Astrocyte (in vitro differentiated cells and primary cell): ENCODE data around the gene CDRT15. TPM values are rescaled to one million over a fixed set of nuclear protein-coding genes. Genes with fewer than 3 reads are reported as not detected.

Experiments used
- DNase-seq: peaks from one replicate; pipeline ENCODE4 v3.0.0-alpha.2; 2010; ENCODE audit warnings: low read depth
- FAIRE-seq: peaks from 2 replicates; lab custom pipeline; 2011; peaks lifted over from hg19 to GRCh38; lab: Jason Lieb, UNC
- H2AFZ ChIP-seq: 2 replicates; pipeline ENCODE4 v1.6.0; 2012; ENCODE audit warnings: low read depth, low read length, inconsistent platforms
- H3K27ac ChIP-seq: 2 replicates; pipeline ENCODE4 v1.5.1; 2011; ENCODE audit warnings: low read depth, low read length, inconsistent platforms
- H3K27me3 ChIP-seq: 2 replicates; pipeline ENCODE4 v1.6.0; 2011; ENCODE audit warnings: low read length, inconsistent platforms; ENCODE audit not compliant: insufficient read depth
- H3K36me3 ChIP-seq: 2 replicates; pipeline ENCODE4 v1.5.1; 2011; ENCODE audit warnings: low read length, inconsistent platforms; ENCODE audit not compliant: insufficient read depth
- H3K4me1 ChIP-seq: 2 replicates; pipeline ENCODE4 v1.5.1; 2011; ENCODE audit warnings: low read length, inconsistent platforms; ENCODE audit not compliant: insufficient read depth
- H3K4me2 ChIP-seq: 2 replicates; pipeline ENCODE4 v1.6.0; 2012; ENCODE audit warnings: low read length, inconsistent platforms
- H3K4me3 ChIP-seq: 2 replicates; pipeline ENCODE4 v1.5.1; 2011; ENCODE audit warnings: low read depth, mild to moderate bottlenecking, low read length, inconsistent platforms; ENCODE audit not compliant: insufficient read depth
- H3K79me2 ChIP-seq: 2 replicates; pipeline ENCODE4 v1.6.0; 2012; ENCODE audit warnings: mild to moderate bottlenecking, low read length, inconsistent platforms; ENCODE audit not compliant: insufficient read depth
- H3K9ac ChIP-seq: 2 replicates; pipeline ENCODE4 v1.6.0; 2012; ENCODE audit warnings: mild to moderate bottlenecking, low read length, inconsistent platforms
- H3K9me3 ChIP-seq: 2 replicates; pipeline ENCODE4 v1.5.1; 2012; ENCODE audit warnings: low read depth, mild to moderate bottlenecking, low read length, inconsistent platforms; ENCODE audit not compliant: insufficient read depth
- H4K20me1 ChIP-seq: 2 replicates; pipeline ENCODE4 v1.6.0; 2012; ENCODE audit warnings: low read length, inconsistent platforms; ENCODE audit not compliant: insufficient read depth
- H3K27ac Mint-ChIP-seq: one replicate; pipeline ENCODE4 v1.8.0; 2021; ENCODE audit warnings: mild to moderate bottlenecking, mixed read lengths; ENCODE audit not compliant: unreplicated experiment
- H3K27me3 Mint-ChIP-seq: one replicate; pipeline ENCODE4 v1.8.0; 2021; ENCODE audit warnings: low read depth, mixed read lengths; ENCODE audit not compliant: unreplicated experiment
- H3K36me3 Mint-ChIP-seq: one replicate; pipeline ENCODE4 v1.8.0; 2021; ENCODE audit warnings: low read depth, mixed read lengths; ENCODE audit not compliant: unreplicated experiment
- H3K4me1 Mint-ChIP-seq: one replicate; pipeline ENCODE4 v1.8.0; 2021; ENCODE audit warnings: low read depth, mixed read lengths; ENCODE audit not compliant: unreplicated experiment
- H3K4me3 Mint-ChIP-seq: one replicate; pipeline ENCODE4 v1.8.0; 2021; ENCODE audit warnings: mild to moderate bottlenecking, moderate library complexity, mixed read lengths; ENCODE audit not compliant: unreplicated experiment
- H3K9me3 Mint-ChIP-seq: one replicate; pipeline ENCODE4 v1.8.0; 2021; ENCODE audit warnings: mild to moderate bottlenecking, mixed read lengths; ENCODE audit not compliant: unreplicated experiment
- CTCF ChIP-seq: IDR thresholded peaks from 2 replicates; pipeline ENCODE4 v1.5.1; 2011; ENCODE audit warnings: low read depth, mild to moderate bottlenecking, inconsistent platforms, low read length, moderate library complexity; ENCODE audit not compliant: insufficient read depth
- EZH2 ChIP-seq: IDR thresholded peaks from 2 replicates; pipeline ENCODE4 v1.6.1; 2012; ENCODE audit warnings: mild to moderate bottlenecking, low read length, inconsistent platforms; ENCODE audit not compliant: insufficient read depth
- total RNA-seq: library from RNA; stranded (reverse); gene quantifications from 2 replicates; pipeline ENCODE4 v1.2.1, GENCODE V29; 2021

Gene CDRT15
- total RNA-seq, 1 donor from 2014 or later: not detected

GRCh38 chr17:14205992-14206461, 30.6 kb downstream of the CDRT15 start:
- no peak for DNase-seq
- peaks cover 3% of the 10 kb centered on the region for H3K9me3 Mint-ChIP-seq
- H3K36me3 Mint-ChIP-seq: peaks cover 24% of the 10 kb centered on the region
- no peaks in the 10 kb centered on the region for H3K79me2 ChIP-seq
- H3K27me3 Mint-ChIP-seq: no peaks in the 10 kb centered on the region
- no peaks in the 10 kb centered on the region for H3K9me3 ChIP-seq
- peaks cover 5% of the 10 kb centered on the region for H3K4me1 Mint-ChIP-seq
- no peak for TF ChIP-seq EZH2
- TF ChIP-seq CTCF: no peak
- H3K4me2 ChIP-seq: no peak overlapping the region
- H3K36me3 ChIP-seq: peaks cover 4% of the 10 kb centered on the region
- H4K20me1 ChIP-seq: peaks cover 9% of the 10 kb centered on the region
- FAIRE-seq: no peak
- H3K27me3 ChIP-seq: no peaks in the 10 kb centered on the region
- H3K27ac Mint-ChIP-seq: no peak overlapping the region
- no peak overlapping the region for H3K4me3 Mint-ChIP-seq
- H2AFZ ChIP-seq: no peak overlapping the region
- no peak overlapping the region for H3K4me3 ChIP-seq
- H3K4me1 ChIP-seq: no peaks in the 10 kb centered on the region
- H3K9ac ChIP-seq: no peak overlapping the region
- no peak overlapping the region for H3K27ac ChIP-seq

GRCh38 chr17:14205380-14205779, 31.3 kb downstream of the CDRT15 start:
- Mint-ChIP-seq H3K36me3 (peaks cover 20% of the 10 kb centered on the region), H3K27ac (no peak overlapping the region), H3K9me3 (no peaks in the 10 kb centered on the region), H3K27me3 (no peaks in the 10 kb centered on the region), H3K4me3 (no peak overlapping the region), H3K4me1 (peaks cover 5% of the 10 kb centered on the region)
- no peak overlapping the region for H2AFZ ChIP-seq
- H3K79me2 ChIP-seq: no peaks in the 10 kb centered on the region
- no peak overlapping the region for H3K4me2 ChIP-seq
- DNase-seq (no peak), FAIRE-seq (no peak)
- peaks cover 4% of the 10 kb centered on the region for H3K36me3 ChIP-seq
- H3K9me3 ChIP-seq: no peaks in the 10 kb centered on the region
- no peak overlapping the region for H3K9ac ChIP-seq
- TF ChIP-seq EZH2: no peak
- no peak for TF ChIP-seq CTCF
- H3K4me3 ChIP-seq: no peak overlapping the region
- H4K20me1 ChIP-seq: peaks cover 9% of the 10 kb centered on the region
- H3K27ac ChIP-seq: no peak overlapping the region
- no peaks in the 10 kb centered on the region for H3K27me3 ChIP-seq
- H3K4me1 ChIP-seq: no peaks in the 10 kb centered on the region

- no peaks in the 10 kb centered on the region for H3K79me2 ChIP-seq
- Mint-ChIP-seq H3K27me3 (no peaks in the 10 kb centered on the region), H3K9me3 (no peaks in the 10 kb centered on the region), H3K4me1 (peaks cover 5% of the 10 kb centered on the region), H3K4me3 (no peak overlapping the region), H3K27ac (no peak overlapping the region), H3K36me3 (peaks cover 19% of the 10 kb centered on the region)
- H3K9ac ChIP-seq: no peak overlapping the region
- FAIRE-seq (no peak), DNase-seq (no peak)
- H3K4me2 ChIP-seq: no peak overlapping the region
- peaks cover 4% of the 10 kb centered on the region for H3K36me3 ChIP-seq
- peaks cover 15% of the 10 kb centered on the region for H4K20me1 ChIP-seq
- no peak overlapping the region for H3K4me3 ChIP-seq
- no peaks in the 10 kb centered on the region for H3K27me3 ChIP-seq
- no peak overlapping the region for H2AFZ ChIP-seq
- H3K4me1 ChIP-seq: no peaks in the 10 kb centered on the region
- no peak overlapping the region for H3K27ac ChIP-seq
- TF ChIP-seq CTCF (no peak), EZH2 (no peak)
- no peaks in the 10 kb centered on the region for H3K9me3 ChIP-seq
Measured at GRCh38 chr17:14204546-14204945, 32.1 kb downstream of the CDRT15 start.
